Endothelial cell of umbilical vein (primary cell): ENCODE results near the gene CYTH2. TPM values are rescaled to one million over a fixed set of nuclear protein-coding genes. Genes with fewer than 3 reads are reported as not detected.

Experiments used
- BruUV-seq: library from RNA; stranded (reverse); fragments of 400-500 nt; replicated peaks from 2 replicates; lab custom pipeline; 2021; lab: Mats Ljungman, UMichigan
- CTCF ChIA-PET: fragments of 300-600, 350-600 bp; sonication (Branson Sonifier 250); formaldehyde crosslinking; loops from one replicate; lab custom pipeline; 2021; ENCODE audit warnings: antibody characterized with exemption, inconsistent platforms; lab: Charles Lee
- POLR2A ChIA-PET: fragments of 300-600, 350-600 bp; sonication (Branson Sonifier 250); formaldehyde crosslinking; loops from one replicate; lab custom pipeline; 2021; ENCODE audit warnings: antibody characterized with exemption, inconsistent platforms; lab: Charles Lee
- DNase-seq: peaks from one replicate; pipeline ENCODE4 v3.0.0-alpha.2; 2011; ENCODE audit warnings: low read depth, low spot score
- FAIRE-seq: peaks from 2 replicates; lab custom pipeline; 2011; peaks lifted over from hg19 to GRCh38; lab: Jason Lieb, UNC
- H2AFZ ChIP-seq: 2 replicates; pipeline ENCODE4 v1.6.0; 2012; ENCODE audit warnings: low read depth, low read length, control low read depth, inconsistent platforms
- H3K27ac ChIP-seq: 2 replicates; pipeline ENCODE4 v1.5.1; 2011; ENCODE audit warnings: low read depth, mild to moderate bottlenecking, control low read depth, low read length, moderate library complexity; ENCODE audit not compliant: insufficient read depth
- H3K27me3 ChIP-seq, 2 experiments: 2 replicates each; pipeline versions ENCODE4 v1.6.0 to v1.6.1; 2011; ENCODE audit warnings: low read length in 2 of 2, mixed read lengths in 1 of 2; ENCODE audit not compliant: control insufficient read depth in 2 of 2, insufficient read depth in 2 of 2
- H3K36me3 ChIP-seq, 2 experiments: 2 replicates in 1 of 2; 3 replicates in 1 of 2; pipeline ENCODE4 v1.5.1; 2011; ENCODE audit warnings: low read length in 2 of 2, mild to moderate bottlenecking in 1 of 2, moderate library complexity in 1 of 2; ENCODE audit not compliant: control insufficient read depth in 2 of 2, insufficient read depth in 2 of 2; ENCODE audit errors: extremely low read depth in 1 of 2
- H3K4me1 ChIP-seq: 3 replicates; pipeline ENCODE4 v1.5.1; 2011; ENCODE audit warnings: mild to moderate bottlenecking, low read length; ENCODE audit not compliant: control insufficient read depth, insufficient read depth; ENCODE audit errors: extremely low read depth
- H3K4me2 ChIP-seq: 2 replicates; pipeline ENCODE4 v1.6.1; 2011; ENCODE audit warnings: low read length, control low read depth, mixed read lengths; ENCODE audit not compliant: insufficient read depth
- H3K4me3 ChIP-seq, 3 experiments: fragments of 200-600 bp in 1 of 3; sonication (generic), shearing (Covaris generic) in 1 of 3; replicated peaks in 1 of 3; 2 replicates each; pipeline ENCODE4 v1.5.1; 2011 to 2016; ENCODE audit warnings: control low read depth in 3 of 3, low read length in 3 of 3, mild to moderate bottlenecking in 2 of 3, inconsistent platforms in 1 of 3, low read depth in 1 of 3, moderate library complexity in 1 of 3; ENCODE audit not compliant: insufficient read depth in 1 of 3
- H3K79me2 ChIP-seq: 2 replicates; pipeline ENCODE4 v1.6.0; 2012; ENCODE audit warnings: low read length, inconsistent platforms; ENCODE audit not compliant: control insufficient read depth, insufficient read depth
- H3K9ac ChIP-seq: replicated peaks from 2 replicates; pipeline ENCODE3; 2011; ENCODE audit warnings: low read length, control low read depth; ENCODE audit not compliant: insufficient read depth; ENCODE audit errors: extremely low read depth
- H3K9me1 ChIP-seq: replicated peaks from 3 replicates; pipeline ENCODE4 v1.6.0; 2011; ENCODE audit warnings: mild to moderate bottlenecking, low read length; ENCODE audit not compliant: control insufficient read depth, insufficient read depth; ENCODE audit errors: extremely low read depth
- H3K9me3 ChIP-seq: replicated peaks from 2 replicates; pipeline ENCODE4 v1.5.1; 2012; ENCODE audit warnings: low read length, inconsistent platforms; ENCODE audit not compliant: control insufficient read depth, insufficient read depth
- H4K20me1 ChIP-seq: replicated peaks from 2 replicates; pipeline ENCODE3; 2011; ENCODE audit warnings: mild to moderate bottlenecking, low read length; ENCODE audit not compliant: control insufficient read depth, insufficient read depth; ENCODE audit errors: extremely low read depth
- FOS ChIP-seq: IDR thresholded peaks from 2 replicates; pipeline ENCODE4 v1.6.1; 2011; ENCODE audit warnings: mild to moderate bottlenecking, low read length, moderate library complexity, borderline replicate concordance; ENCODE audit not compliant: insufficient read depth
- GATA2 ChIP-seq: IDR thresholded peaks from 2 replicates; pipeline ENCODE4 v1.7.0; 2011; ENCODE audit warnings: low read depth, mild to moderate bottlenecking, moderate library complexity, mixed read lengths, low read length; ENCODE audit not compliant: insufficient read length, insufficient read depth
- JUN ChIP-seq: IDR thresholded peaks from 2 replicates; pipeline ENCODE4 v1.6.1; 2011; ENCODE audit warnings: borderline replicate concordance, low read depth; ENCODE audit not compliant: insufficient read length, insufficient read depth
- MYC ChIP-seq: IDR thresholded peaks from one replicate; pipeline ENCODE4 v1.6.1; 2011; ENCODE audit warnings: mild to moderate bottlenecking, low read depth, low read length
- POLR2A ChIP-seq: IDR thresholded peaks from 2 replicates; pipeline ENCODE4 v1.6.1; 2012; ENCODE audit warnings: low read depth, mild to moderate bottlenecking, control low read depth, low read length
- POLR2AphosphoS5 ChIP-seq: IDR thresholded peaks from 2 replicates; pipeline ENCODE4 v1.6.1; 2012; ENCODE audit warnings: low read depth, mild to moderate bottlenecking, control low read depth, low read length, moderate library complexity; ENCODE audit not compliant: insufficient read depth
- dilution Hi-C: fragments of 300-500 bp; cut with MboI; formaldehyde crosslinking; loops from one replicate; pipeline ENCODE4 v1.15.0; 2019; ENCODE audit warnings: low sequenced_read_pairs; ENCODE audit not compliant: extremely low pct_ligation_motif_present
- intact Hi-C: fragments of 100-400 bp; cut with micrococcal nuclease; formaldehyde crosslinking; loops from one replicate; pipeline ENCODE4 v1.10.0; 2022
- polyA plus RNA-seq, 4 experiments: library from polyadenylated mRNA; depleted of rRNA in 3 of 4; stranded (reverse) in 3 of 4; unstranded in 1 of 4; fragments of >200 nt; gene quantifications; 2 replicates each; pipeline versions ENCODE4 v1.2.1 to v1.2.3, GENCODE V29; 2011 to 2012; ENCODE audit warnings: missing spikeins in 1 of 4
- total RNA-seq: library from RNA; stranded (reverse); gene quantifications from 2 replicates; pipeline ENCODE4 v1.2.3, GENCODE V29; 2021
- TF ChIP-seq, protein P1 (sequence below): IDR thresholded peaks from 2 replicates; pipeline ENCODE4 v1.6.1; 2011; ENCODE audit not compliant: insufficient read depth, insufficient read length

Gene CYTH2
- total and polyA plus RNA-seq, 2 donors (not counting 3 experiments of a cell fraction or from before 2014, with no cell fraction given): 98.4 to 119 TPM

DNA sequence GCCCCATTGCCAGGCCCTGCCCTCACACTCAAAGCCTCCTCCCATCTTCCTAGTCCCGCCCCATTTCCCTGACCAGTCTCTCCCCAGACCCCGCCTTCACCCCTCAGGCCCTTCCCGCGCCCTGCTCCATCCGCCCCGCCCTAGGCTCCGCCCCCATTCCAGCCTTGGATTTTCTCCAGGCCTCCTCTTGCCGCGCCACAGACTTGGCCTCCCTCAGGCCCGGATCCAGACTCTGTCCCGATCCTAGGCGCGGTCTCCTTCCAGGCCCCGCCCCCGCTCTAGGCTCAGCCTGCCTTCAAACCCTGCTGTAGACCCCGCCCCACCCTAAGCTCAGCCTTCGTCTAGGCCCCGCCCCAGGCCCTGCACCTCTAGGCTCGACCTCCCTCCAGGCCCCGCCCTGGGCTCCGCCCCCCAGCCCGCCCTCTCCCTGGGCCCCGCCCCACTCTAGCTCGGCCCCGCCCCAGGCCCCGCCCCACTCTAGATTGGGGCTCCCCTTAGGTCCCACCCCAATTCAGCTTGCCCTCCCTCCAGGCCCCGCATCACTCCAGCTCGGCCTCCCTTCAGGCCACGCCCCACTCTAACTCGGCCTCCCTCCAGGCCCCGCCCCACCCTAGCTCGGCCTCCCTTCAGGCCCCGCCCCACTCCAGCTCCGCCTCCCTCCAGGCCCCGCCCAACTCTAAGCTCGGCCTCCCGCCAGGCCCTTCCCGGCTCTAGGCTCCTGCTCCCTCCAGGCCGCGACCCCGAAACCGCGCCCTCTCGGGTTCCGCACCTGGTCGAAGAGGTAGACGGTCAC lies 24.0 kb downstream of the CYTH2 start:
- intact Hi-C loops: loop anchor here (2.0 kb wide), 1 partner anchor 24 kb away; the partner anchor contains the start of gene CYTH2
- peak; percentile 97 for DNase-seq

More for the DNA sequence above, 24.0 kb downstream of the CYTH2 start:
- no peaks in the 10 kb centered on the region for H3K9me1 ChIP-seq
- no peaks in the 10 kb centered on the region for H3K79me2 ChIP-seq
- H3K27ac ChIP-seq: no peak overlapping the region
- peaks cover 3 to 11% of the 10 kb centered on the region in 2 experiments for H3K27me3 ChIP-seq
- dilution Hi-C loops: no loop called here
- CTCF ChIA-PET: interaction anchor here (0.8 to 1.6 kb wide), 7 partner anchors 13 to 159 kb away, joined by 3 to 17 read pairs (median 6); partner anchors contain the start of gene KDELR1
- POLR2A ChIA-PET: interaction anchor here (0.7 to 1.5 kb wide), 5 partner anchors 17 to 172 kb away, joined by 3 to 5 read pairs (median 3); partner anchors contain the start of gene SPHK2
- no peaks in the 10 kb centered on the region for H4K20me1 ChIP-seq
- BruUV-seq: no TSS peak
- H3K9ac ChIP-seq: peak overlapping the region; percentile 68
- H3K4me1 ChIP-seq: peaks cover 16% of the 10 kb centered on the region
- peak overlapping the region; percentile 71 for H3K4me2 ChIP-seq
- H3K36me3 ChIP-seq: no peaks in the 10 kb centered on the region
- H3K9me3 ChIP-seq: no peaks in the 10 kb centered on the region
- no peak for TF ChIP-seq MYC
- peak; percentile 66 for TF ChIP-seq POLR2AphosphoS5
- TF ChIP-seq GATA2: no peak
- TF ChIP-seq FOS: no peak
- TF ChIP-seq POLR2A: peak; percentile 73
- TF ChIP-seq JUN: no peak
- TF ChIP-seq, protein P1, sequence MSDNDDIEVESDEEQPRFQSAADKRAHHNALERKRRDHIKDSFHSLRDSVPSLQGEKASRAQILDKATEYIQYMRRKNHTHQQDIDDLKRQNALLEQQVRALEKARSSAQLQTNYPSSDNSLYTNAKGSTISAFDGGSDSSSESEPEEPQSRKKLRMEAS: no peak
- H2AFZ ChIP-seq: peak overlapping the region; percentile 100
- FAIRE-seq: peak; percentile 95
- peak overlapping the region; percentile 57 to 69 (median 62) for H3K4me3 ChIP-seq
